Stimulated activated naive B cell treated with anti-CD40 and anti-IgM and Interleukin-4, amounts not matched to agents 10 μg/mL and 1 μg/mL and 100 μg/mL, for 72 hours (primary cell): ENCODE measurements around the gene TTC34.

ENCODE experiments used
- ATAC-seq, 2 donors: fragments of 150-1000 bp; cut with Tn5 transposase; replicated peaks; 2 replicates each; pipeline ENCODE4 v1.10.0; 2021; ENCODE audit warnings: moderate library complexity in 1 of 2
- DNase-seq: peaks from one replicate; pipeline ENCODE4 v3.0.0; 2021
- H3K27ac Mint-ChIP-seq: one replicate; pipeline ENCODE4 v1.8.0; 2022; ENCODE audit warnings: mild to moderate bottlenecking, mixed read lengths
- H3K27me3 Mint-ChIP-seq, 2 donors: one replicate each; pipeline ENCODE4 v1.8.0; 2022; ENCODE audit warnings: mixed read lengths in 2 of 2
- H3K36me3 Mint-ChIP-seq, 2 donors: one replicate each; pipeline ENCODE4 v1.8.0; 2022; ENCODE audit warnings: mixed read lengths in 2 of 2, mild to moderate bottlenecking in 1 of 2
- H3K4me1 Mint-ChIP-seq, 2 donors: one replicate each; pipeline ENCODE4 v1.8.0; 2022; ENCODE audit warnings: mixed read lengths in 2 of 2, mild to moderate bottlenecking in 1 of 2
- H3K4me3 Mint-ChIP-seq, 2 donors: one replicate each; pipeline ENCODE4 v1.8.0; 2022; ENCODE audit warnings: mild to moderate bottlenecking in 2 of 2, mixed read lengths in 2 of 2, moderate library complexity in 1 of 2
- H3K9me3 Mint-ChIP-seq, 2 donors: one replicate each; pipeline ENCODE4 v1.8.0; 2022; ENCODE audit warnings: mixed read lengths in 2 of 2, mild to moderate bottlenecking in 1 of 2

TTC34 gene

GRCh38 chr1:2611621-2612437 lies 189.7 kb downstream of the TTC34 start:
- Mint-ChIP-seq H3K9me3 (peaks cover 9 to 25% of the 10 kb centered on the region in 2 donors), H3K36me3 (peaks cover 0 to 14% of the 10 kb centered on the region in 2 donors), H3K27me3 (peaks cover 21 to 30% of the 10 kb centered on the region in 2 donors), H3K27ac (no peak overlapping the region), H3K4me3 (no peak overlapping the region), H3K4me1 (no peaks in the 10 kb centered on the region)
- ATAC-seq (peak in 1 of 2 donors; percentile 27), DNase-seq (no peak)

- H3K36me3 Mint-ChIP-seq, result peaks cover 0 to 14% of the 10 kb centered on the region in 2 donors
- DNase-seq, result no peak
These were observed 190.4 kb downstream of the TTC34 start for GRCh38 chr1:2611031-2611501.

GRCh38 chr1:2610036-2610959 lies 191.2 kb downstream of the TTC34 start:
- Mint-ChIP-seq H3K9me3 (peaks cover 5 to 16% of the 10 kb centered on the region in 2 donors), H3K27me3 (peaks cover 21 to 25% of the 10 kb centered on the region in 2 donors), H3K36me3 (peaks cover 0 to 11% of the 10 kb centered on the region in 2 donors), H3K27ac (no peak overlapping the region), H3K4me3 (no peak overlapping the region), H3K4me1 (no peaks in the 10 kb centered on the region)
- ATAC-seq (no peak), DNase-seq (no peak)

More at GRCh38 chr1:2611031-2611501, 190.4 kb downstream of the TTC34 start:
- no peak overlapping the region for H3K4me3 Mint-ChIP-seq
- no peak overlapping the region for H3K27ac Mint-ChIP-seq
- ATAC-seq, result peak; percentile 41 to 59
- H3K27me3 Mint-ChIP-seq, result peaks cover 21 to 30% of the 10 kb centered on the region in 2 donors
- H3K9me3 Mint-ChIP-seq, result peaks cover 6 to 19% of the 10 kb centered on the region in 2 donors
- H3K4me1 Mint-ChIP-seq, result no peaks in the 10 kb centered on the region

- H3K27ac Mint-ChIP-seq, result no peak overlapping the region
- no peak for ATAC-seq
- peaks cover 0 to 8% of the 10 kb centered on the region in 2 donors for H3K36me3 Mint-ChIP-seq
- no peak for DNase-seq
- peaks cover 3 to 14% of the 10 kb centered on the region in 2 donors for H3K9me3 Mint-ChIP-seq
- H3K4me3 Mint-ChIP-seq, result no peak overlapping the region
- H3K27me3 Mint-ChIP-seq, result peaks cover 21 to 26% of the 10 kb centered on the region in 2 donors
- H3K4me1 Mint-ChIP-seq, result no peaks in the 10 kb centered on the region
These were observed 192.0 kb downstream of the TTC34 start for GRCh38 chr1:2609319-2610035.

- Mint-ChIP-seq H3K27me3 (peaks cover 12 to 17% of the 10 kb centered on the region in 2 donors), H3K9me3 (peaks cover 0 to 1% of the 10 kb centered on the region in 2 donors), H3K36me3 (no peaks in the 10 kb centered on the region), H3K4me1 (no peaks in the 10 kb centered on the region), H3K27ac (no peak overlapping the region), H3K4me3 (no peak overlapping the region)
- no peak for ATAC-seq
- DNase-seq, result no peak
These were observed 193.8 kb downstream of the TTC34 start for GRCh38 chr1:2607641-2608091.

GRCh38 chr1:2606881-2607621 lies 194.4 kb downstream of the TTC34 start:
- no peak overlapping the region for H3K4me3 Mint-ChIP-seq
- no peaks in the 10 kb centered on the region for H3K4me1 Mint-ChIP-seq
- peaks cover 0 to 1% of the 10 kb centered on the region in 2 donors for H3K9me3 Mint-ChIP-seq
- no peaks in the 10 kb centered on the region for H3K36me3 Mint-ChIP-seq
- no peak overlapping the region for H3K27ac Mint-ChIP-seq
- H3K27me3 Mint-ChIP-seq, result peaks cover 11 to 17% of the 10 kb centered on the region in 2 donors
- no peak for DNase-seq
- no peak for ATAC-seq

GRCh38 chr1:2606396-2606880 lies 195.1 kb downstream of the TTC34 start:
- DNase-seq (no peak), ATAC-seq (no peak)
- no peaks in the 10 kb centered on the region for H3K36me3 Mint-ChIP-seq
- H3K4me1 Mint-ChIP-seq, result no peaks in the 10 kb centered on the region
- H3K9me3 Mint-ChIP-seq, result peaks cover 0 to 1% of the 10 kb centered on the region in 2 donors
- peaks cover 12 to 13% of the 10 kb centered on the region in 2 donors for H3K27me3 Mint-ChIP-seq
- H3K4me3 Mint-ChIP-seq, result no peak overlapping the region
- no peak overlapping the region for H3K27ac Mint-ChIP-seq

GRCh38 chr1:2605509-2606395 lies 195.7 kb downstream of the TTC34 start:
- ATAC-seq (no peak), DNase-seq (no peak)
- Mint-ChIP-seq H3K4me1 (no peaks in the 10 kb centered on the region), H3K27ac (no peak overlapping the region), H3K27me3 (peaks cover 11 to 14% of the 10 kb centered on the region in 2 donors), H3K36me3 (no peaks in the 10 kb centered on the region), H3K9me3 (peaks cover 0 to 1% of the 10 kb centered on the region in 2 donors), H3K4me3 (no peak overlapping the region)

GRCh38 chr1:2604844-2605508 lies 196.5 kb downstream of the TTC34 start:
- Mint-ChIP-seq H3K9me3 (peaks cover 0 to 1% of the 10 kb centered on the region in 2 donors), H3K36me3 (no peaks in the 10 kb centered on the region), H3K4me1 (no peaks in the 10 kb centered on the region), H3K4me3 (no peak overlapping the region), H3K27ac (no peak overlapping the region), H3K27me3 (peaks cover 11 to 14% of the 10 kb centered on the region in 2 donors)
- ATAC-seq (no peak), DNase-seq (no peak)

- DNase-seq, result no peak
- Mint-ChIP-seq H3K9me3 (peaks cover 0 to 1% of the 10 kb centered on the region in 2 donors), H3K27me3 (peaks cover 11 to 14% of the 10 kb centered on the region in 2 donors), H3K36me3 (no peaks in the 10 kb centered on the region), H3K27ac (no peak overlapping the region), H3K4me3 (no peak overlapping the region), H3K4me1 (no peaks in the 10 kb centered on the region)
- ATAC-seq, result no peak
These were observed 197.2 kb downstream of the TTC34 start for GRCh38 chr1:2604156-2604843.

- DNase-seq, result no peak
- H3K4me3 Mint-ChIP-seq, result no peak overlapping the region
- ATAC-seq, result no peak
- H3K9me3 Mint-ChIP-seq, result peaks cover 2 to 3% of the 10 kb centered on the region in 2 donors
- H3K27me3 Mint-ChIP-seq, result peaks cover 11 to 14% of the 10 kb centered on the region in 2 donors
- peaks cover 0 to 1% of the 10 kb centered on the region in 2 donors for H3K36me3 Mint-ChIP-seq
- H3K4me1 Mint-ChIP-seq, result no peaks in the 10 kb centered on the region
- H3K27ac Mint-ChIP-seq, result no peak overlapping the region
These were observed 197.9 kb downstream of the TTC34 start for GRCh38 chr1:2603521-2604155.
